Upper lobe of right lung (tissue), 1 donor: ENCODE measurements around the gene TK1. TPM values are rescaled to one million over a fixed set of nuclear protein-coding genes. Genes with fewer than 3 reads are reported as not detected.

Source experiments
- ATAC-seq: fragments of 200-7000 bp; cut with Tn5 transposase; one replicate; pipeline ENCODE4 v1.9.1; 2020; ENCODE audit warnings: mild to moderate bottlenecking, moderate library complexity
- DNase-seq: peaks from one replicate; pipeline ENCODE4 v3.0.0-alpha.2; 2020
- H3K27ac ChIP-seq: fragments of 200-600 bp; one replicate; pipeline ENCODE4 v1.8.0; 2022
- H3K27me3 ChIP-seq: fragments of 200-600 bp; one replicate; pipeline ENCODE4 v1.8.0; 2022; ENCODE audit warnings: mild to moderate bottlenecking
- H3K36me3 ChIP-seq: fragments of 200-600 bp; one replicate; pipeline ENCODE4 v1.8.0; 2022
- H3K4me1 ChIP-seq: fragments of 200-600 bp; one replicate; pipeline ENCODE4 v1.8.0; 2022
- H3K4me3 ChIP-seq: fragments of 200-600 bp; one replicate; pipeline ENCODE4 v1.8.0; 2022; ENCODE audit warnings: mild to moderate bottlenecking
- H3K9me3 ChIP-seq: fragments of 200-600 bp; one replicate; pipeline ENCODE4 v1.8.0; 2022
- intact Hi-C: fragments of 100-400 bp; cut with DNase I; formaldehyde crosslinking; loops from one replicate; pipeline ENCODE4 v1.11.0; 2022
- total RNA-seq: library from RNA; stranded (reverse); fragmentation: NEBNext Ultra II Directional; extraction: Animal tissue kit (Norgen Biotek cat#: 25700); gene quantifications from one replicate; pipeline ENCODE4 v1.2.1, GENCODE V29; 2021
- TF ChIP-seq, protein P1 (sequence below): fragments of 200-600 bp; IDR thresholded peaks from one replicate; pipeline ENCODE4 v1.8.0; 2022; ENCODE audit warnings: antibody characterized with exemption
- donor health status: DM: no; HTN: yes; CAD: no; lungs with severe emphysema.

The TK1 gene
- total RNA-seq, 1 donor from 2014 or later, result 3.3 TPM

DNA sequence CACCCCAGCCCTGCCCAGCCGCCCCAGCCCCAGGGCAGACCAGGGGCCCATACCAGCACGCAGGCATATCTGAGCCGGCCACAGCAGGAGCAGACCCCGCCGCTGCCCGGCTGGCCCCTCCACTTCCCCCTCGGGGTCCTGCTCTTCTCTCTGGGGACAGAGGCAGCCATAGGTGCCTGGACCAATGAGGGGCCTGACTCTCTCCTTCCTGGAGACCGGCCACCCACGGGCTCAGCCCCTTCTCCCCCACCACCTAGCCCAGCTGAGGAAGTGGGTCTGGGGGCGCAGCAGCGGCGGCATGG, 62.1 kb downstream of the TK1 start:
- TF ChIP-seq, protein P1, sequence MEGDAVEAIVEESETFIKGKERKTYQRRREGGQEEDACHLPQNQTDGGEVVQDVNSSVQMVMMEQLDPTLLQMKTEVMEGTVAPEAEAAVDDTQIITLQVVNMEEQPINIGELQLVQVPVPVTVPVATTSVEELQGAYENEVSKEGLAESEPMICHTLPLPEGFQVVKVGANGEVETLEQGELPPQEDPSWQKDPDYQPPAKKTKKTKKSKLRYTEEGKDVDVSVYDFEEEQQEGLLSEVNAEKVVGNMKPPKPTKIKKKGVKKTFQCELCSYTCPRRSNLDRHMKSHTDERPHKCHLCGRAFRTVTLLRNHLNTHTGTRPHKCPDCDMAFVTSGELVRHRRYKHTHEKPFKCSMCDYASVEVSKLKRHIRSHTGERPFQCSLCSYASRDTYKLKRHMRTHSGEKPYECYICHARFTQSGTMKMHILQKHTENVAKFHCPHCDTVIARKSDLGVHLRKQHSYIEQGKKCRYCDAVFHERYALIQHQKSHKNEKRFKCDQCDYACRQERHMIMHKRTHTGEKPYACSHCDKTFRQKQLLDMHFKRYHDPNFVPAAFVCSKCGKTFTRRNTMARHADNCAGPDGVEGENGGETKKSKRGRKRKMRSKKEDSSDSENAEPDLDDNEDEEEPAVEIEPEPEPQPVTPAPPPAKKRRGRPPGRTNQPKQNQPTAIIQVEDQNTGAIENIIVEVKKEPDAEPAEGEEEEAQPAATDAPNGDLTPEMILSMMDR, result no peak
- no peak overlapping the region for H3K4me3 ChIP-seq
- intact Hi-C loops, result no loop called here
- H3K27ac ChIP-seq, result peak overlapping the region; percentile 30
- peaks cover 37% of the 10 kb centered on the region for H3K4me1 ChIP-seq
- DNase-seq (no peak), ATAC-seq (no peak)
- H3K27me3 ChIP-seq, result no peaks in the 10 kb centered on the region
- H3K36me3 ChIP-seq, result peaks cover 56% of the 10 kb centered on the region
- no peaks in the 10 kb centered on the region for H3K9me3 ChIP-seq

Other genes starting within 250 kb of the TK1 start
- 21.7 TPM for gene TNRC6C, start 228.3 kb downstream of the TK1 start, total RNA-seq
- 176 TPM for gene TMC6, start 58.3 kb downstream of the TK1 start, total RNA-seq
- 26.6 TPM for gene TMC8, start 56.3 kb downstream of the TK1 start, total RNA-seq
- not detected for gene C17orf99, start 40.7 kb downstream of the TK1 start, total RNA-seq
- 206 TPM for gene SYNGR2, start 18.5 kb downstream of the TK1 start, total RNA-seq
- gene AFMID, start 310 bp upstream of the TK1 start, total RNA-seq, result 32.5 TPM
- gene BIRC5, start 27.2 kb upstream of the TK1 start, total RNA-seq, result 1.1 TPM
- not detected for gene TMEM235, start 44.6 kb upstream of the TK1 start, total RNA-seq
- 82.0 TPM for gene SOCS3, start 173.0 kb upstream of the TK1 start, total RNA-seq
- gene PGS1, start 191.6 kb upstream of the TK1 start, total RNA-seq, result 95.5 TPM